CD4-positive, alpha-beta T cell treated with Interleukin-10 for 1 hour (primary cell): Measurements from ENCODE around the gene SNRPA.
A peak's percentile ranks its signal among the peaks of the same experiment; 100 is the strongest.
"Not testable (repeated sequence)": the region's sequence is repeated elsewhere in the genome, so short reads cannot be mapped to it uniquely, and the experiment has no call there.

Experiments
- DNase-seq: peaks from one replicate; pipeline ENCODE4 v3.0.0-alpha.2; 2020

SNRPA gene

GRCh38 chr19:40777937-40778705 lies 27.1 kb downstream of the SNRPA start, which contains the start of gene RAB4B:
RAB4B (plus strand) TSS chr19:40778247; CDS start chr19:40778376, 129 bp downstream.
- peak; percentile 100 for DNase-seq

- no peak for DNase-seq
Observed at GRCh38 chr19:40778706-40779284, 27.8 kb downstream of the SNRPA start.

- DNase-seq: no peak
Observed at GRCh38 chr19:40780582-40780981, 29.6 kb downstream of the SNRPA start.

DNA sequence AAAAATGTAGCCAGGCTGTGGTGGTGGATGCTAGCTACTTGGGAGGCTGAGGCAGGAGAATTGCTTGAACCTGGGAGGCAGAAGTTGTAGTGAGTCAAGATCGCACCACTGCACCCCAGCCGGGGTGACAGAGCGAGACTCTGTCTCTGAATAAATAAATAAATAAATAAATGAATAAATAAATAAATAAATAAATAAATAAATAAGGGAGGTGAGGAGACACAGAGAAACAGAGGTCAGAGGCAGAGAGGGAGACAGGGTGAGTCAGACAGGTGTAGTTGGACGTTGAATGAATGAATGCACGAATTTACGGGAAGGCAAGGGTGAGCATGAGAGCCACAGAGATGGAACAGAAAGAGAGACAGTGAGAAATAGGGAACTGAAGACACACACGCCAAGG lies 30.1 kb downstream of the SNRPA start:
- DNase-seq: no peak

GRCh38 chr19:40783711-40784110 lies 32.7 kb downstream of the SNRPA start:
- no peak for DNase-seq

DNA sequence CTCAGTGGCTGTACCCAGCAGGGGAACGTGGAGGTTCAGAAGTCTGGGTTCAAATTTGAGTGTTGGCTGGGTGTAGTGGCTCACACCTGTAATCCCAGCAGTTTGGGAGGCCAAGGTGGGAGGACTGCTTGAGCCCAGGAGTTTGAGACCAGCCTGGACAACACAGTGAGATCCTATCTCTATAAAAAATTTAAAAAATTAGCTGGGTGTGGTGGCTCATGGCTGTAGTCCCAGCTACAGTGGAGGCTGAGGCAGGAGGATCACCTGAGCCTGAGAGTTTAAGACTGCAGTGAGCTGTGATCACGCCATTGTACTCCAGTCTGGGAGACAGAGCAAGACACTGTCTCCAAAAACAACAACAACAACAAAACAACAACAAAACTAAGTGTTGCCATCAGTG lies 33.1 kb downstream of the SNRPA start:
- DNase-seq: not testable (repeated sequence)

GRCh38 chr19:40785526-40785925 lies 34.5 kb downstream of the SNRPA start:
- DNase-seq: no peak

DNA sequence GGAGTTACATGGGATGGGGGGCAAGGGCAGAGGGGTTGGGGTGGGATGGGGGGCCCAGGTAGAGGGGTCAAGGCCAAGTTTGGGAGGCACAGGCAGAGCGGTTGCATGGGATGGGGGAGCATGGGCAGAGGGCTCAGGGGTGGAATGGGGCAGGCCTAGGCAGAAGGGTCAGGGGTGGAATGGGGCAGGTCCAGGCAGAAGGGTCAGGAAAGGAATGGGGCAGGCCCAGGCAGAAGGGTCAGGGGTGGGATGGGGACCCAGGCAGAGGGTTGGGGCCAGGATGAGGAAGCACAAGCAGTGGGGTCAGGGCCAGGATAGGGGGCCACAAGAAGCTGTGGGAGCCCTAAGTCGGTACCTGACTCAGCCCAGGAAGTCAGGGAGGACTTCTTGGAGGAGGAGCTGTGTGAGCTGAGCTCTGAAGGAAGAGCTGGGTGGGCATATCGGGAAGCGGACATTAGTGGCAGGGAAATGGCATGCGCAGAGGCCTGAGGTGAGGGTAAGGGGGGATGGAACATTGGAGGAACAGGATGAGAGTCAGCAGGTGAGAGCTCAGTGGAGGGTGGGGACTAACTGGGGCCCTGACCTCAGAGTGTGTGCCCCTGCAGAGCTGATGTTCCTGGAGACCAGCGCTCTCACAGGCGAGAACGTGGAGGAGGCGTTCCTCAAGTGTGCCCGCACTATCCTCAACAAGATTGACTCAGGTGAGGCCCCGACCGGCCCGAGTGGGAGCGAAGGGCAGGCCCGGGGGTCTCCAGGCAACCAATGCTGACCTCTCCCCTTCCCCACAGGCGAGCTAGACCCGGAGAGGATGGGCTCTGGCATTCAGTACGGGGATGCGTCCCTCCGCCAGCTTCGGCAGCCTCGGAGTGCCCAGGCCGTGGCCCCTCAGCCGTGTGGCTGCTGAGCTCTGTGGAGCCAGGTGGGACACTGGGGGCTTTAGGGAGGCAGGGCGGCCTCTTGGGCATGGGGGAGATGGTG lies 35.3 kb downstream of the SNRPA start:
- DNase-seq: no peak

GRCh38 chr19:40791349-40791748 lies 40.3 kb downstream of the SNRPA start:
- DNase-seq: no peak

- DNase-seq: no peak
Observed at GRCh38 chr19:40791996-40792395, 41.0 kb downstream of the SNRPA start.

- DNase-seq: no peak
Observed at GRCh38 chr19:40797166-40797962, 46.4 kb downstream of the SNRPA start.

DNA sequence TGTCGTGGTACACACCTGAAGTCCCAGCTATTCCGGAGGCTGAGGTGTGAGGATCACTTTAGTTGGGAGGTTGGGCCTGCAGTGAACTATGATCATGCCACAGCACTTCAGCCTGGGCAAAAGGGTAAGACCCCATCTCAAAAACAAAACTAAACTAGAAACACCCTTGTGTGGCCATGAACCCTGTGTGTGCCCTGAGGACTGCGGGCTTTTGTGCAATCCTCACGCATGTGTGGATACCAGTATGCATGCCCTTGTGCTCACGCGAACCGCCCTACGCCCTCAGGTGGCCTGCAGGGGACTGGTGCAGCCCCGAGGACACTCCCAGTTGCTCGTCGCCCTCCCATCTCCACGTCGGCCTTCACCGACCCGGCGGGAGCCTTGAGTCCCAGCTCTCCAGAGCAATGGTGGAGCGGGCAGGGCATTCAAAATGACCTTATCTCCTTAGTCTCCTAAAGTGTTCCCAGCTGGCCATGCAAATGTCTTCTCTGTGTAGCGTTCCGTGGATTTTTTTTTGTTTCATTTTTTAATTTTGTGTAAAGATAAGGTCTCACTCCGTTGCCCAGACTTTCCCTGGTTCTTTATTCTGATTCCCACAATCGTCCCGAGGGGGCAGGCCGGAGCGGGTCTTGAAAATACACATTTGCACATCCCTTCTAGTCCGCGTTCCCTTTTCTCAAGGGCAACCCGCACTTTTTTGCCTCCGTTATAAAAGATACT lies 47.1 kb downstream of the SNRPA start:
- DNase-seq: peak; percentile 78

GRCh38 chr19:40798683-40799557 lies 47.9 kb downstream of the SNRPA start, which contains the start of gene EGLN2:
EGLN2 (plus strand) TSS chr19:40799191; CDS start chr19:40800573, 1,382 bp downstream.
- DNase-seq: peak; percentile 100

GRCh38 chr19:40799558-40800338 lies 48.7 kb downstream of the SNRPA start:
- peak; percentile 32 for DNase-seq

- peak; percentile 16 for DNase-seq
Observed at GRCh38 chr19:40800339-40800996, 49.5 kb downstream of the SNRPA start.

- no peak for DNase-seq
Observed at GRCh38 chr19:40800997-40801377, 50.0 kb downstream of the SNRPA start.

GRCh38 chr19:40801426-40802299 lies 50.7 kb downstream of the SNRPA start:
- DNase-seq: peak; percentile 10
